ENCODE results near the gene PTGES3.

DNA sequence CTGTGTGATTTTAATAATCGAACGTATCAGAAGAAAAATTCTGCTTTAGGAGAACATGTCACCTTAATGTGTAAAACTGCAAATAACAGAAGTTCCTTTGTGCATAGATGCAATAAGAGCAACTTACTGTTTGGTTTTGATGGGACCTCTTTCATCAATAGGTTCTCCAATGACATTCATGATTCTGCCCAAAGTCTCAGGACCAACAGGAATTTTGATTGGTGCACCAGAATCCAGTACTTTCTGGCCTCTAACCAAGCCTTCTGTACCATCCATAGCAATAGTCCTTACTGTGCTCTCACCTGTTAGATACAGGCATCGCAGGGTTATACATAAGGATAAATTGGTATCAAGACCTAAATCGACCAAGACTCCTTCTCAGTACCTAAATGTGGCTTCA lies 43.4 kb downstream of the PTGES3 start:
- TF ChIP-seq CTCF (conservative IDR thresholded peaks at IDR 0.05; ENCODE audit: low read depth in 2 of 2) (no peak), EZH2 (IDR thresholded peaks at IDR 0.05; ENCODE audit: low read depth, unreplicated experiment) (no peak), CREB1 (CRISPR knock-in tag; IDR thresholded peaks at IDR 0.05; ENCODE audit: low read depth) (no peak), REST (IDR thresholded peaks at IDR 0.05; ENCODE audit: unreplicated experiment) (no peak), EZH2phosphoT487 (IDR thresholded peaks at IDR 0.05; ENCODE audit: unreplicated experiment) (no peak), POLR2AphosphoS5 (IDR thresholded peaks at IDR 0.05; ENCODE audit: low read depth) (no peak), JUNB (IDR thresholded peaks at IDR 0.05; ENCODE audit: unreplicated experiment) (no peak), ZNF331 (CRISPR knock-in tag; IDR thresholded peaks at IDR 0.05; ENCODE audit: low read depth) (no peak)

Data from GM23338 (cell line).